Inflammatory macrophage treated with lipopolysaccharide for 1 hour (primary cell): Measurements from ENCODE around the gene HSH2D.
"Not testable (repeated sequence)": the region's sequence is repeated elsewhere in the genome, so short reads cannot be mapped to it uniquely, and the experiment has no call there.

ENCODE experiments used
- DNase-seq, 2 donors: peaks; one replicate each; pipeline ENCODE4 v3.0.0-alpha.2; 2020 to 2022

HSH2D gene

GRCh38 chr19:16159655-16160054 lies 16.2 kb downstream of the HSH2D start:
- DNase-seq = no peak

- no peak for DNase-seq
These were observed 17.0 kb downstream of the HSH2D start for GRCh38 chr19:16160445-16160942.

- no peak for DNase-seq
These were observed 17.6 kb downstream of the HSH2D start for GRCh38 chr19:16160943-16161560.

DNA sequence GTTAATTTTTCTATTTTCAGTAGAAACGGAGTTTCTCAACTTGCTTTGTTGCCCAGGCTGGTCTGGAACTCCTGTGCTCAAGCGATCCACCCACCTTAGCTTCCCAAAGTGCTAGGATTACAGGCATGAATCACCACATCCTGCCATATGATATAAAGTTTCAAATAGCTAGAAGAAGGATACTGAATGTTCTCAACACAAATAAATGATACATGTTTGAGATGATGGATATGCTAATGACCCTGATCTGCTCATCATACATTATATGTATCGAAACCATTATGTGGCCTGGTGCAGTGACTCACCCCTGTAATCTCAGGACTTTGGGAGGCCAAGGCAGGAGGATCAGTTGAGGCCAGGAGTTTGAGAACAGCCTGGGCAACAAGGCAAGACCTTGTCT lies 18.4 kb downstream of the HSH2D start:
- DNase-seq = peak in 1 of 2 donors; percentile 5

DNA sequence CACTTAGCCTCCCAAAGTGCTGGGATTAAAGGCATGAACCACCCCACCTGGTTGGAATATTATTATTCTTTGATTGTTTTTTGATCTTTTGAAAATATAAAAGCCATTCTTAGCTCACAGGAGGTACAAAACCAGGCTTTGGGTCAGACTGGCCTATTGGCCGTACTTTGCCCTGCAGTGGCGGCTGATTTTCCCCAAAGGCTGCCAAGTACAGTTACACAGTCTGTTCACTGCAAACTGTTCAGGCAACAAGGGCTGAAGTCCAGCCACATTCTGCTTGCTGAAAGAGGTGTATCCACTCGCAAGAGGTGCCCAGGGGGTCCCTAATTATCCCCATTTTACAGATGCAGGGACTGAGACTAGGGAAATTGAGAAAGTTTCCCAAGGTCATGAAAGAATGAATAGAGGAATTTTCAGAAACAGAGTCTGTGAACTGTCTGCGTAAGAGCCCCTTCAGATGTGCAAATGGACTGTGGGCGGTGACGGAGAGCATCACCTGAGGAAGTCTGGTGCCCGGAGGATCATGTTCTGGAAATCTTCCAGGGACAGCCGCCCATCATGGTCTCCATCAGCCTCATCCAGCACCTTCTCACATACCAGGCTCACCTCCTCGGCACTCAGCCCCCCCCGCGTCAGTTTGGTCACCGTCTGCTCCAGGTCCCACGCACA lies 20.9 kb downstream of the HSH2D start:
- no peak for DNase-seq

DNA sequence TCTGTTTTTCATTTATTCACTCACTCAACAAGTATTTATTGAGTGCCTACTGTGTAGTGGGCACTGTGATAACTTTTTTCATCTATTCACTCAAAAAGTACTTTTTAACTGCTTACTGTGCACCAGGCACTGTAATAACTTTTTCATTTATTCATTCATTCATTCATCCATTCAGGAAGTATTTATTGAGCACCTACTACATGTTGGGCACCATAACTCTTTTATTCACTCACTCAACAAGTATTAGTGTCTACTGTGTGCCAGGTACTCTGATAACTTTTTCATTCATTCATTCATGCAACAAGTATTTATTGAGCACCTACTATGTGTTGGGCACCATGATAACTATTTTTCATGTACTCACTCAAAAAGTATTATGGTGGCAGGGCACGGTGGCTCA lies 22.9 kb downstream of the HSH2D start:
- DNase-seq = no peak

DNA sequence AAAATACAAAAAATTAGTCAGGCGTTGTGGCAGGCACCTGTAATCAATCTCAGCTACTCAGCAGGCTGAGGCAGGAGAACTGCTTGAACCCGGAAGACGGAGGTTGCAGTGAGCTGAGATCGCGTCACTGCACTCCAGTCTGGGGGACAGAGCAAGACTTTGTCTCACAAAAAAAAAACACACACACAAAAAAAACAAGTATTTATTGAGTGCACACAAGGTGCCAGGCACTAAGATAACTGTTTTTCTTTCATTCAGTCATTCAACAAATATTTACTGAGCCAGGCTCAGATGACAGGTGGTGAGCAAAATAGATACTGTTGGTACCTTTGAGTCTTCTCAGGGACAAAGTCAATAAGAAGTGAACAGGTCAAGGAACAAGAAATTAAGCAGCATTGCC lies 23.6 kb downstream of the HSH2D start:
- no peak for DNase-seq

DNA sequence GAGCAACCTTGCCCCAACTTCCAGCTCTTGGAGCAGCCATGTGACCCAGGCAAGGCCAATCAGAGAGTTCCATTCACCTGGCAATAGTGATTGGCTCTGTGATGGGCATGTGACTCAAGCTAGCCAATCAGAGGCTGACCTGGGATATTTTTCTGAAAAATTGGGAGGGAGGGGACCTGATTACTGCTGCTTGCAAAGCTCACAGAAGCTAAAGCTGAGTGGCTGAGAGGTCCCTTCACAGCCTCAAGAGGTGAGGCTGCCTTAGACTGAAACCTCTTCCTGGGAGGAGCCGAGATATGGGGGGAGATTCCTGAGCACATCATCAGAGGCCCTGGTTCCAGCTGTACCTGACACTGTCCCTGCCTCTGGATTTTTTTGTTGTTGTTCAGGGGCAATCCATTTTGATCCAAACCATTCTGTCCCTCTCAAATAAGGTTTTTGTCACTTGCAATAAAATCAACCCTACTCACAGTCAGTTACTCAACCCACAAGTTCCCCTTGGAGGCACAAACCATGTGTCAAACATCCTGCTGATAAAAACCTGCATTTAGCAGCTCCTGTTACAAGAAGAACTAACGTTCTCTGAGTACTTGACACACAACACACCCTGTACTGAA lies 25.1 kb downstream of the HSH2D start:
- DNase-seq = peak; percentile 61 to 66

DNA sequence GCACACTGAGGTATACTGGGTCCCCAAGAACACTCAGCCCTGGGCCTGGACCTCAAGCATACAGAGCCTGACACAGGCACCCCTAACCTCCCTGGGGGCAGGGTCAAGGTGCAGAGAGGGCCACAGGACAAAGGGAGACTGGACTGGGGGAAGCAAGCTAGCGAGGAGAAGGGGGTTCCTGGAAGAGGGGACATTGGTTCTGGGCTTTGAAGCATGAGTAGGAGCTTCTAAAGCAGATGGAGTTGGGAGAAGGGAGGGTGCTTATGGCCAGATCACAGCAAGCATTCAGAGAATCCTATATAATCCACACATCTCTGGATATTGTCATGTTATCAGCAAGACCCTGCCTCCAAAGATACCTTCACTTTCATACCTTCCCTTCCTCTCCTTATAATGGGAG lies 26.6 kb downstream of the HSH2D start:
- DNase-seq = no peak

- DNase-seq = no peak
These were observed 32.5 kb downstream of the HSH2D start for GRCh38 chr19:16175954-16176353.

DNA sequence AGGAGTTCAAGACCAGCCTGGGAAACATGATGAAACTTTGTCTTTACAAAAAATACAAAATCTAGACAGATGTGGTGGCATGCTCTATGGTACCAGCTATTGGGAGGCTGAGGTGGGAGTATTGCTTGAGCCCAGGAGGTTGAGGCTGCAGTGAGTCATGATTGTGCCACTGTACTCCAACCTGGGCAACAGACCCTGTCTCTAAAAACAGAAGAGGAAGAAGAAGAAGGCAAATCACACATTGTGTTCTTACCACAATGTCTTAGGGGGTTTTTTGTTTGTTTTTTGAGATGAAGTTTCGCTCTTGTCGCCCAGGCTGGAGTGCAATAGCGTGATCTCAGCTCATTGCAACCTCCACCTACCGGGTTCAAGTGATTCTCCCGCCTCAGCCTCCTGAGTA lies 35.4 kb downstream of the HSH2D start:
- not testable (repeated sequence) for DNase-seq

DNA sequence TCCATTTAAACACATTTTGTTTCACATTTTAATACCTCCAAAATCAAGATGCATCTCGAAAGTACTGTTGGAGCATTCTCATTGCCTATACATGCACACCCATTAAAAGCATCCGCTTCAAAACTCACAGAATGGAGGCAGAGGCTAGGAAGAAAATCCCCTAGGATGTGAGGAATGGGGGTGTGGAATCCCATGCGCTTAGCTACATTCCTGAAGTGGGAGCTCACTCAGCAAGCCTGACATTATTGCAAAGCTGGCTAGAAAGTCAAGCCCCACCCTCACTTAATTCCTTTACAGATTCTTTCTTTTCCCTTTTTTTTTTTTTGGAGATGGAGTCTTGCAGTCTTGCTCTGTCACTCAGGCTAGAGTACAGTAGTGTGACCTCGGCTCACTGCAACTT lies 37.1 kb downstream of the HSH2D start:
- DNase-seq = no peak

DNA sequence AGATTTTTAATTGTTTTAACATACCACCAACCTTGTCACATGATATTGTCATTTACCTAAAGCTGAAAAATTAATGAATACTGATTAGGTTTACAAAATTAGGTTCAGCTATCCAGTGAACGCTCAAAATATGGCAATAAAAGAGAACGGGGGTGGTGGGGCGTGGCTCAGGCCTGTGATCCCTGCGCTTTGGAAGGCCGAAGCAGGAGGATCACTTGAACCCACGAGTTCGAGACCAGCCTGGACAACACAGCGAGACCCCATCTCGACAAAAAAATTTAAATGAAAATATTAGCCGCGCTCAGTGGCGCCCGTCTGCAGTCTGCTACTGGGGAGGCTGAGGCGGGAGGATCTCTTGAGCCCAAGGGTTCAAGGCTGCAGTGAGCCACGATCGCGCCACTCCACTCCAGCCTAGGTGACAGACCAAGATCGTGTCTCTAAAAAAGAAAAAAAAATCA lies 41.2 kb downstream of the HSH2D start:
- DNase-seq = no peak

- DNase-seq = peak; percentile 99 to 100
These were observed 41.8 kb downstream of the HSH2D start, which contains the start of gene FAM32A for GRCh38 chr19:16185123-16185767. Gene FAM32A, plus strand, starts transcription at chr19:16185410. Its CDS starts 33 bp downstream, at chr19:16185443.

DNA sequence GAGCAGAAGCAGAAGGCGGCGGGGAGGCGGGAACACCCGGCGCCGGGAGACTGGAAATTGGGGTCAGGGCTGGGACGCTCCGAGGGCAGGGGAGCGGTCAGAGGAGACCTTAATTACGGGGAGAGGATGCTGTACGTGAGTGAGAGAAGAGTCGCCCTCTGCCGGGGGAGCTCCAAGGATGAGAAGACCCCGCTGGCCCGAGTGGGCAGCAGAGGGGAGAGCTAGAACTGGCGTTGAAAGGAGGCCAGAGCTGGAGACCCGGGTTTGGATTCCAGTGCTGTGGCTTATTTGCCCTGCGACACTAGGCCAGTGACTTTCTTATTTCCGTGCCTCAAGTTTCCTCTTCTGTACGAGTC lies 42.3 kb downstream of the HSH2D start:
- peak in 1 of 2 donors; percentile 34 for DNase-seq

- no peak for DNase-seq
These were observed 45.0 kb downstream of the HSH2D start for GRCh38 chr19:16188521-16188920.

DNA sequence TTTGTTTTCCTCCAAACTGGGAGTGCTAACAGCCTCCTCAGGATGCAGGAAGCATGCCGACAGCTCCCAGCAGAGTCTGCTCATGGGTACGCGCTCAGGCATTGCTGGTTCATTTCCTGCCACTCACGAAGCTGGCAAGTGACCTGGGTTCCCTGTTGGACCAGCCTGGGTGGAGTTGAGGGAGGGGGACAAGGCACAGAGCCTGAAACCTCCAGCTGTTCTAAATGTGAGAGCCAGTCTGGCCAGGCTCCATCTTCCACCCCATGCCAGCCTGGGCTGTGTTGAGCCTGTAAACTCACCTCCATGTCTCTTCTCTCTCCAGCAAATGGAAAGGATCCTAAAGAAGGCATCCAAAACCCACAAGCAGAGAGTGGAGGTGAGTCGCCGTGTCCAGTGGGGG lies 46.7 kb downstream of the HSH2D start:
- no peak for DNase-seq

GRCh38 chr19:16190736-16191135 lies 47.3 kb downstream of the HSH2D start:
- DNase-seq = no peak

DNA sequence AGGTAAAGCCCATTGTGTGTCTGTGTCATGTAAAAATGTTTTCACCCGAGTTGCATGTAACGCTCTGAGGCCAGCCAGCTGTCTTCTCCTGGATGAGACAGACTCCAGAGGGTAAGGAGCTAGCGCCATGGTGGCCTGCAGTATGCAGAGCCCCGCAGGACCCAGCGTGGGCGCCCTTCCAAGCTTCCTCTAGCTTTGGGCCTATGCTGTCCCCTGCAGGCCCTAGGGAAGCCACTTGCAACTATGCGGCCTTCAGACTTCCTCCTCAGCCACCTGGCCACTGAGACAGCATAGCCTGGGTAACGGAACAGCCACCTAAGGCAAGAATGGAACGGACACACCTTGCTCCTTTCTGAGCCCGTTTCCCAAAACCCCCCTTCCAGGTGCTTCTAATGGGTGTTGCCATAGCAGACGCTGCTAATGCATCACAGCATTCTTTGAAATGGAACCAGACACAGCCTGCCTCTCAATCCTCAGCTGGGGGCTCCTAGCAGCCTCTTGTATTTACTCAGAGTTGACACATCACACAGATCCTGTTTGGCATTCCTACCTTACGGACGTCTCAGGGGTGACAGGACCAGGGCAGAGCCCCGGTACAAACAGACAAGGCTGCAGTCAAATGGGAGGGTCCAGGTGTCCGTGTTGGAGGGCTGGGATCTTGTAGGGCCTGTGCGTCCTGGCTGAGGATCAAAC lies 47.9 kb downstream of the HSH2D start:
- no peak for DNase-seq

- no peak for DNase-seq
These were observed 50.0 kb downstream of the HSH2D start for GRCh38 chr19:16193466-16193865.

GRCh38 chr19:16197188-16197621 lies 53.7 kb downstream of the HSH2D start:
- DNase-seq = peak in 1 of 2 donors; percentile 14

GRCh38 chr19:16197622-16198369 lies 54.3 kb downstream of the HSH2D start, which contains the start of gene AP1M1:
Gene AP1M1, plus strand, starts transcription at chr19:16197911. Its CDS starts 116 bp downstream, at chr19:16198027.
- peak; percentile 97 to 100 for DNase-seq
